Left lung (tissue), 10 donors: ENCODE data around the gene CDH4. TPM values are rescaled to one million over a fixed set of nuclear protein-coding genes. Genes with fewer than 3 reads are reported as not detected.

Experiments used
- ATAC-seq: fragments of 200-7000 bp; cut with Tn5 transposase; one replicate; pipeline ENCODE4 v1.9.1; 2020; ENCODE audit warnings: moderate library complexity
- DNase-seq, 4 donors: peaks; one replicate each; pipeline ENCODE4 v3.0.0-alpha.2; 2013 to 2020
- H3K27ac ChIP-seq, 2 donors: fragments of 200-600 bp; sonication (generic) in 1 of 2; one replicate each; pipeline versions ENCODE4 v1.5.0 to v1.8.0; 2020 to 2021
- H3K27me3 ChIP-seq, 2 donors: fragments of 200-600 bp; sonication (generic) in 1 of 2; one replicate each; pipeline versions ENCODE4 v1.5.0 to v1.8.0; 2020 to 2021
- H3K36me3 ChIP-seq, 2 donors: fragments of 200-600 bp; sonication (generic) in 1 of 2; one replicate each; pipeline versions ENCODE4 v1.5.0 to v1.8.0; 2020 to 2021
- H3K4me1 ChIP-seq, 2 donors: fragments of 200-600 bp; one replicate each; pipeline ENCODE4 v1.8.0; 2021
- H3K4me3 ChIP-seq, 2 donors: fragments of 200-600 bp; sonication (generic) in 1 of 2; one replicate each; pipeline versions ENCODE4 v1.5.0 to v1.8.0; 2020 to 2021; ENCODE audit warnings: mild to moderate bottlenecking in 1 of 2
- H3K9me3 ChIP-seq, 2 donors: fragments of 200-600 bp; sonication (generic) in 1 of 2; one replicate each; pipeline versions ENCODE4 v1.5.0 to v1.8.0; 2020 to 2021
- CTCF ChIP-seq, 2 donors: fragments of 200-600 bp; sonication (generic) in 1 of 2; IDR thresholded peaks; one replicate each; pipeline versions ENCODE4 v1.5.0 to v1.8.0; 2021; ENCODE audit warnings: antibody characterized with exemption in 2 of 2
- intact Hi-C, 2 donors: fragments of 100-400 bp; cut with DNase I; formaldehyde crosslinking; loops; one replicate each; pipeline versions ENCODE4 v1.11.2 to v1.14.2; 2022
- polyA plus RNA-seq, 6 donors: library from polyadenylated mRNA; unstranded; fragments of 120-200 nt; gene quantifications; one replicate each; pipeline ENCODE4 v1.2.1, GENCODE V29; 2013; ENCODE audit not compliant: insufficient read length in 6 of 6
- total RNA-seq, 2 donors: library from RNA; stranded (reverse); fragmentation: NEBNext Ultra II Directional; extraction: Animal tissue kit (Norgen Biotek cat#: 25700); gene quantifications; one replicate each; pipeline ENCODE4 v1.2.1, GENCODE V29; 2021
- donor health status: DM: no; HTN: yes; CAD: no.
- donor health status: DM: no; HTN: no; CAD: no.

Gene CDH4
- total and polyA plus RNA-seq, 8 donors = 0.24 to 10.8 (median 5.1) TPM

GRCh38 chr20:61682114-61682995 lies 430.3 kb downstream of the CDH4 start:
- no peak for ATAC-seq

GRCh38 chr20:61682996-61683681 lies 431.1 kb downstream of the CDH4 start:
- Histone ChIP-seq H3K27me3 (peaks cover 0 to 64% of the 10 kb centered on the region in 2 donors), H3K36me3 (no peaks in the 10 kb centered on the region), H3K9me3 (peaks cover 0 to 10% of the 10 kb centered on the region in 2 donors), H3K27ac (no peak overlapping the region), H3K4me1 (no peaks in the 10 kb centered on the region), H3K4me3 (no peak overlapping the region)
- DNase-seq (peak in 1 of 4 donors; percentile 54), ATAC-seq (no peak)
- no peak for TF ChIP-seq CTCF (IDR thresholded peaks at IDR 0.05)
- intact Hi-C loops = no loop called here

More at GRCh38 chr20:61682114-61682995, 430.3 kb downstream of the CDH4 start:
- no peak for DNase-seq
- H3K4me1 ChIP-seq = no peaks in the 10 kb centered on the region
- TF ChIP-seq CTCF (IDR thresholded peaks at IDR 0.05) = no peak
- no peaks in the 10 kb centered on the region for H3K36me3 ChIP-seq
- H3K9me3 ChIP-seq = peaks cover 0 to 10% of the 10 kb centered on the region in 2 donors
- peaks cover 0 to 56% of the 10 kb centered on the region in 2 donors for H3K27me3 ChIP-seq
- intact Hi-C loops = no loop called here
- no peak overlapping the region for H3K27ac ChIP-seq
- H3K4me3 ChIP-seq = no peak overlapping the region

GRCh38 chr20:61683721-61684120 lies 431.7 kb downstream of the CDH4 start:
- H3K27ac ChIP-seq = no peak overlapping the region
- H3K36me3 ChIP-seq = no peaks in the 10 kb centered on the region
- H3K4me1 ChIP-seq = no peaks in the 10 kb centered on the region
- peaks cover 0 to 70% of the 10 kb centered on the region in 2 donors for H3K27me3 ChIP-seq
- no peak overlapping the region for H3K4me3 ChIP-seq
- DNase-seq (no peak), ATAC-seq (no peak)
- peaks cover 0 to 10% of the 10 kb centered on the region in 2 donors for H3K9me3 ChIP-seq
- intact Hi-C loops = no loop called here
- no peak for TF ChIP-seq CTCF (IDR thresholded peaks at IDR 0.05)

DNA sequence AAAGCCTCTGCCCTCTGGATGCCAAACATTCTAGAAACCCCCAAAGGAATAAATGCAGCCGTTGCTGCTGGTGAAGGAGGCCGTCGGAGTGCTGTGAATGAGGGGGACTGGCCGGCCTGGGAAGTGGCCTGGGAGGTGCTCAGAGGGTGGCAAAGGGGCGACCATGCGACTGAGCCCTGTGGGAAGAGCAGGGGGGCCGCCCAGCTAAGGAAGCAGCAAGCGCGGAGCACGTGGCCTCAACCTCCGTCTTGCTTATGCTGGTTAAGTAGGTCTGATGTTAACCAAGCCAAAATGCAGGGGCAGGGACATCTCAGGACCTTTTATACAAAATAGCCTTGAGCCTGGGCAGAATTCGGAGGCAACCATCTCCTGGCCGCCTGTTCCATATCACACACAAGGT lies 432.1 kb downstream of the CDH4 start:
- Histone ChIP-seq H3K4me3 (no peak overlapping the region), H3K4me1 (no peaks in the 10 kb centered on the region), H3K9me3 (peaks cover 0 to 10% of the 10 kb centered on the region in 2 donors), H3K27me3 (peaks cover 0 to 72% of the 10 kb centered on the region in 2 donors), H3K27ac (no peak overlapping the region), H3K36me3 (no peaks in the 10 kb centered on the region)
- TF ChIP-seq CTCF (IDR thresholded peaks at IDR 0.05) = no peak
- no peak for ATAC-seq
- intact Hi-C loops = no loop called here
- peak in 1 of 4 donors; percentile 52 for DNase-seq
